Endothelial cell of umbilical vein (primary cell): ENCODE measurements around the gene BRD3. TPM values are rescaled to one million over a fixed set of nuclear protein-coding genes. Genes with fewer than 3 reads are reported as not detected.

Experiments
- BruUV-seq: library from RNA; stranded (reverse); fragments of 400-500 nt; replicated peaks from 2 replicates; lab custom pipeline; 2021; lab: Mats Ljungman, UMichigan
- CTCF ChIA-PET: fragments of 300-600, 350-600 bp; sonication (Branson Sonifier 250); formaldehyde crosslinking; loops from one replicate; lab custom pipeline; 2021; ENCODE audit warnings: antibody characterized with exemption, inconsistent platforms; lab: Charles Lee
- POLR2A ChIA-PET: fragments of 300-600, 350-600 bp; sonication (Branson Sonifier 250); formaldehyde crosslinking; loops from one replicate; lab custom pipeline; 2021; ENCODE audit warnings: antibody characterized with exemption, inconsistent platforms; lab: Charles Lee
- DNase-seq: peaks from one replicate; pipeline ENCODE4 v3.0.0-alpha.2; 2011; ENCODE audit warnings: low read depth, low spot score
- FAIRE-seq: peaks from 2 replicates; lab custom pipeline; 2011; peaks lifted over from hg19 to GRCh38; lab: Jason Lieb, UNC
- H2AFZ ChIP-seq: 2 replicates; pipeline ENCODE4 v1.6.0; 2012; ENCODE audit warnings: low read depth, low read length, control low read depth, inconsistent platforms
- H3K27ac ChIP-seq: 2 replicates; pipeline ENCODE4 v1.5.1; 2011; ENCODE audit warnings: low read depth, mild to moderate bottlenecking, control low read depth, low read length, moderate library complexity; ENCODE audit not compliant: insufficient read depth
- H3K27me3 ChIP-seq, 2 experiments: 2 replicates each; pipeline versions ENCODE4 v1.6.0 to v1.6.1; 2011; ENCODE audit warnings: low read length in 2 of 2, mixed read lengths in 1 of 2; ENCODE audit not compliant: control insufficient read depth in 2 of 2, insufficient read depth in 2 of 2
- H3K36me3 ChIP-seq, 2 experiments: 2 replicates in 1 of 2; 3 replicates in 1 of 2; pipeline ENCODE4 v1.5.1; 2011; ENCODE audit warnings: low read length in 2 of 2, mild to moderate bottlenecking in 1 of 2, moderate library complexity in 1 of 2; ENCODE audit not compliant: control insufficient read depth in 2 of 2, insufficient read depth in 2 of 2; ENCODE audit errors: extremely low read depth in 1 of 2
- H3K4me1 ChIP-seq: 3 replicates; pipeline ENCODE4 v1.5.1; 2011; ENCODE audit warnings: mild to moderate bottlenecking, low read length; ENCODE audit not compliant: control insufficient read depth, insufficient read depth; ENCODE audit errors: extremely low read depth
- H3K4me2 ChIP-seq: 2 replicates; pipeline ENCODE4 v1.6.1; 2011; ENCODE audit warnings: low read length, control low read depth, mixed read lengths; ENCODE audit not compliant: insufficient read depth
- H3K4me3 ChIP-seq, 3 experiments: fragments of 200-600 bp in 1 of 3; sonication (generic), shearing (Covaris generic) in 1 of 3; replicated peaks in 1 of 3; 2 replicates each; pipeline ENCODE4 v1.5.1; 2011 to 2016; ENCODE audit warnings: control low read depth in 3 of 3, low read length in 3 of 3, mild to moderate bottlenecking in 2 of 3, inconsistent platforms in 1 of 3, low read depth in 1 of 3, moderate library complexity in 1 of 3; ENCODE audit not compliant: insufficient read depth in 1 of 3
- H3K79me2 ChIP-seq: 2 replicates; pipeline ENCODE4 v1.6.0; 2012; ENCODE audit warnings: low read length, inconsistent platforms; ENCODE audit not compliant: control insufficient read depth, insufficient read depth
- H3K9ac ChIP-seq: replicated peaks from 2 replicates; pipeline ENCODE3; 2011; ENCODE audit warnings: low read length, control low read depth; ENCODE audit not compliant: insufficient read depth; ENCODE audit errors: extremely low read depth
- H3K9me1 ChIP-seq: replicated peaks from 3 replicates; pipeline ENCODE4 v1.6.0; 2011; ENCODE audit warnings: mild to moderate bottlenecking, low read length; ENCODE audit not compliant: control insufficient read depth, insufficient read depth; ENCODE audit errors: extremely low read depth
- H3K9me3 ChIP-seq: replicated peaks from 2 replicates; pipeline ENCODE4 v1.5.1; 2012; ENCODE audit warnings: low read length, inconsistent platforms; ENCODE audit not compliant: control insufficient read depth, insufficient read depth
- H4K20me1 ChIP-seq: replicated peaks from 2 replicates; pipeline ENCODE3; 2011; ENCODE audit warnings: mild to moderate bottlenecking, low read length; ENCODE audit not compliant: control insufficient read depth, insufficient read depth; ENCODE audit errors: extremely low read depth
- EZH2 ChIP-seq: IDR thresholded peaks from 2 replicates; pipeline ENCODE4 v1.6.1; 2012; ENCODE audit warnings: borderline replicate concordance, low read depth, mild to moderate bottlenecking, moderate library complexity, low read length, inconsistent platforms; ENCODE audit not compliant: severe bottlenecking
- FOS ChIP-seq: IDR thresholded peaks from 2 replicates; pipeline ENCODE4 v1.6.1; 2011; ENCODE audit warnings: mild to moderate bottlenecking, low read length, moderate library complexity, borderline replicate concordance; ENCODE audit not compliant: insufficient read depth
- GATA2 ChIP-seq: IDR thresholded peaks from 2 replicates; pipeline ENCODE4 v1.7.0; 2011; ENCODE audit warnings: low read depth, mild to moderate bottlenecking, moderate library complexity, mixed read lengths, low read length; ENCODE audit not compliant: insufficient read length, insufficient read depth
- JUN ChIP-seq: IDR thresholded peaks from 2 replicates; pipeline ENCODE4 v1.6.1; 2011; ENCODE audit warnings: borderline replicate concordance, low read depth; ENCODE audit not compliant: insufficient read length, insufficient read depth
- MYC ChIP-seq: IDR thresholded peaks from one replicate; pipeline ENCODE4 v1.6.1; 2011; ENCODE audit warnings: mild to moderate bottlenecking, low read depth, low read length
- POLR2A ChIP-seq: IDR thresholded peaks from 2 replicates; pipeline ENCODE4 v1.6.1; 2012; ENCODE audit warnings: low read depth, mild to moderate bottlenecking, control low read depth, low read length
- POLR2AphosphoS5 ChIP-seq: IDR thresholded peaks from 2 replicates; pipeline ENCODE4 v1.6.1; 2012; ENCODE audit warnings: low read depth, mild to moderate bottlenecking, control low read depth, low read length, moderate library complexity; ENCODE audit not compliant: insufficient read depth
- dilution Hi-C: fragments of 300-500 bp; cut with MboI; formaldehyde crosslinking; loops from one replicate; pipeline ENCODE4 v1.15.0; 2019; ENCODE audit warnings: low sequenced_read_pairs; ENCODE audit not compliant: extremely low pct_ligation_motif_present
- intact Hi-C: fragments of 100-400 bp; cut with micrococcal nuclease; formaldehyde crosslinking; loops from one replicate; pipeline ENCODE4 v1.10.0; 2022
- polyA plus RNA-seq, 4 experiments: library from polyadenylated mRNA; depleted of rRNA in 3 of 4; stranded (reverse) in 3 of 4; unstranded in 1 of 4; fragments of >200 nt; gene quantifications; 2 replicates each; pipeline versions ENCODE4 v1.2.1 to v1.2.3, GENCODE V29; 2011 to 2012; ENCODE audit warnings: missing spikeins in 1 of 4
- total RNA-seq: library from RNA; stranded (reverse); gene quantifications from 2 replicates; pipeline ENCODE4 v1.2.3, GENCODE V29; 2021
- TF ChIP-seq, protein P1 (sequence below): IDR thresholded peaks from 2 replicates; pipeline ENCODE4 v1.6.1; 2011; ENCODE audit not compliant: insufficient read depth, insufficient read length
- TF ChIP-seq, protein P2 (sequence below), 2 donors: IDR thresholded peaks; 1 replicate in 1 of 2; 2 replicates in 1 of 2; pipeline ENCODE4 v1.5.1; 2011; ENCODE audit warnings: low read length in 2 of 2, mild to moderate bottlenecking in 2 of 2, moderate library complexity in 2 of 2, control low read depth in 1 of 2, inconsistent platforms in 1 of 2, low read depth in 1 of 2; ENCODE audit not compliant: insufficient read depth in 1 of 2; ENCODE audit errors: extremely low read depth in 1 of 2

The BRD3 gene
- total and polyA plus RNA-seq, 2 donors (not counting 3 experiments of a cell fraction or from before 2014, with no cell fraction given) = 10.5 to 47.1 TPM

DNA sequence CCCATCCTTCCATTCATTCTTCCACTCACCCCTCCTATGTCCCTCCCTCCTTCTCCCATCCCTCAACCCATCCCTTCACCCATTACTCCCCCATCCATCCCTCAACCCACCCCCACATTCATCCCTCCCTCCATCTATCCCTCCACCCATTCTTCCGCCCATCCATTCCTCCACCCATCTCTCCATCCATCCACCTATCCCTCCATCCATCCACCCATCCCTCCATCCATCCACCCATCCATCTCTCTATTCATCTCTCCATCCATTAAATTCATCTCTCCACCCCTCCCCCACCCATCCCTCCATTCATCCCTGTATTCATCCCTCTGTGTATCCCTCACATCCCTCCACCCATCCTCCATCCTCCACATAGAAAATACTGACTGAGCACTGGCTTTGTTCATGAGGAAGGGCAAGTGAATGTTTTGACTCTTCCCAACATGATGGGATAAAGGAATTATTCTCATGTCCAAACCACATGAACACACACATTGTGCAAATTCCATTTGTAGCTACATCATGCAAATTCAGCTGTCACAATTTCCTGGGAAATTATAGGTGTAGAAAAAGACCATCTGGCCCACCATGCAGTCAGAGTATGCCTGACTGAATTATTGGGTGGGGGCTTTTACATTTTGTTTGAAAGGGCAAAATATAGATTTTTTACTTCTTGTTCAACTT lies 68.8 kb downstream of the BRD3 start:
- Histone ChIP-seq H3K9me1 (no peaks in the 10 kb centered on the region), H3K27ac (no peak overlapping the region), H3K27me3 (no peaks in the 10 kb centered on the region), H3K9ac (no peak overlapping the region), H3K4me2 (no peak overlapping the region), H2AFZ (no peak overlapping the region), H4K20me1 (no peaks in the 10 kb centered on the region), H3K36me3 (no peaks in the 10 kb centered on the region), H3K4me3 (no peak overlapping the region), H3K9me3 (no peaks in the 10 kb centered on the region), H3K4me1 (no peaks in the 10 kb centered on the region), H3K79me2 (no peaks in the 10 kb centered on the region)
- dilution Hi-C loops (no loop called here), intact Hi-C loops (no loop called here)
- POLR2A ChIA-PET = no interaction called here
- no TSS peak for BruUV-seq
- no peak for DNase-seq
- no peak for FAIRE-seq
- TF ChIP-seq POLR2A (no peak), MYC (no peak), JUN (no peak), FOS (no peak), POLR2AphosphoS5 (no peak), EZH2 (no peak), GATA2 (no peak)
- TF ChIP-seq, protein P1, sequence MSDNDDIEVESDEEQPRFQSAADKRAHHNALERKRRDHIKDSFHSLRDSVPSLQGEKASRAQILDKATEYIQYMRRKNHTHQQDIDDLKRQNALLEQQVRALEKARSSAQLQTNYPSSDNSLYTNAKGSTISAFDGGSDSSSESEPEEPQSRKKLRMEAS = no peak
- TF ChIP-seq, protein P2, sequence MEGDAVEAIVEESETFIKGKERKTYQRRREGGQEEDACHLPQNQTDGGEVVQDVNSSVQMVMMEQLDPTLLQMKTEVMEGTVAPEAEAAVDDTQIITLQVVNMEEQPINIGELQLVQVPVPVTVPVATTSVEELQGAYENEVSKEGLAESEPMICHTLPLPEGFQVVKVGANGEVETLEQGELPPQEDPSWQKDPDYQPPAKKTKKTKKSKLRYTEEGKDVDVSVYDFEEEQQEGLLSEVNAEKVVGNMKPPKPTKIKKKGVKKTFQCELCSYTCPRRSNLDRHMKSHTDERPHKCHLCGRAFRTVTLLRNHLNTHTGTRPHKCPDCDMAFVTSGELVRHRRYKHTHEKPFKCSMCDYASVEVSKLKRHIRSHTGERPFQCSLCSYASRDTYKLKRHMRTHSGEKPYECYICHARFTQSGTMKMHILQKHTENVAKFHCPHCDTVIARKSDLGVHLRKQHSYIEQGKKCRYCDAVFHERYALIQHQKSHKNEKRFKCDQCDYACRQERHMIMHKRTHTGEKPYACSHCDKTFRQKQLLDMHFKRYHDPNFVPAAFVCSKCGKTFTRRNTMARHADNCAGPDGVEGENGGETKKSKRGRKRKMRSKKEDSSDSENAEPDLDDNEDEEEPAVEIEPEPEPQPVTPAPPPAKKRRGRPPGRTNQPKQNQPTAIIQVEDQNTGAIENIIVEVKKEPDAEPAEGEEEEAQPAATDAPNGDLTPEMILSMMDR (IDR thresholded peaks at IDR 0.05; ENCODE audit: extremely low read depth in 1 of 2, insufficient read depth in 1 of 2, low read depth in 1 of 2, low read length in 2 of 2) = no peak
- CTCF ChIA-PET = interaction anchor here (1.1 kb wide), 1 partner anchor 24 kb away, joined by 3 read pairs; no protein-coding TSS in a partner anchor
